Vagina (tissue), 2 donors: ENCODE measurements around the gene DCK. TPM values are rescaled to one million over a fixed set of nuclear protein-coding genes. Genes with fewer than 3 reads are reported as not detected.

Source experiments
- DNase-seq, 2 donors: peaks; one replicate each; pipeline ENCODE4 v3.0.0-alpha.2; 2017; ENCODE audit errors: extremely low spot score in 2 of 2
- H3K27ac ChIP-seq: fragments of 200-600 bp; sonication (generic); one replicate; pipeline ENCODE4 v1.5.1; 2019
- H3K27me3 ChIP-seq: fragments of 200-600 bp; sonication (generic); one replicate; pipeline ENCODE4 v1.5.1; 2019
- H3K36me3 ChIP-seq, 2 donors: fragments of 200-600 bp; sonication (generic); one replicate each; pipeline ENCODE4 v1.5.1; 2017 to 2019
- H3K4me1 ChIP-seq: fragments of 200-600 bp; sonication (generic); one replicate; pipeline ENCODE4 v1.5.1; 2019
- H3K4me3 ChIP-seq, 2 donors: fragments of 200-600 bp; sonication (generic); 1 replicate in 1 of 2; 2 replicates in 1 of 2; pipeline ENCODE4 v1.5.1; 2016 to 2019
- H3K9me3 ChIP-seq: fragments of 200-600 bp; sonication (generic); one replicate; pipeline ENCODE4 v1.5.1; 2019
- POLR2A ChIP-seq, 2 donors: fragments of 450-650 bp; IDR thresholded peaks; one replicate each; pipeline ENCODE4 v1.6.1; 2017; ENCODE audit warnings: antibody characterized with exemption in 2 of 2, mild to moderate bottlenecking in 2 of 2, moderate library complexity in 2 of 2
- POLR2AphosphoS5 ChIP-seq, 2 donors: sonication (generic); formaldehyde crosslinking; IDR thresholded peaks; one replicate each; pipeline ENCODE4 v1.9.0; 2017; ENCODE audit warnings: antibody characterized with exemption in 2 of 2, mild to moderate bottlenecking in 2 of 2, low read depth in 1 of 2; ENCODE audit not compliant: insufficient read depth in 1 of 2
- intact Hi-C: fragments of 100-400 bp; cut with DNase I; formaldehyde crosslinking; loops from one replicate; pipeline ENCODE4 v1.15.1; 2023
- total RNA-seq: library from RNA; depleted of rRNA; stranded (reverse); fragments of >200 nt; gene quantifications from one replicate; pipeline ENCODE4 v1.2.3, GENCODE V29; 2016
- TF ChIP-seq, protein P1 (sequence below), 3 experiments: fragments of 450-650 bp in 2 of 3; fragments of 200-600 bp in 1 of 3; sonication (generic) in 1 of 3; IDR thresholded peaks; one replicate each; pipeline ENCODE4 v1.5.1; 2017 to 2019; ENCODE audit warnings: antibody characterized with exemption in 3 of 3, mild to moderate bottlenecking in 2 of 3, moderate library complexity in 2 of 3

Gene DCK
- total RNA-seq, 1 donor from 2014 or later, result 10.3 TPM

DNA sequence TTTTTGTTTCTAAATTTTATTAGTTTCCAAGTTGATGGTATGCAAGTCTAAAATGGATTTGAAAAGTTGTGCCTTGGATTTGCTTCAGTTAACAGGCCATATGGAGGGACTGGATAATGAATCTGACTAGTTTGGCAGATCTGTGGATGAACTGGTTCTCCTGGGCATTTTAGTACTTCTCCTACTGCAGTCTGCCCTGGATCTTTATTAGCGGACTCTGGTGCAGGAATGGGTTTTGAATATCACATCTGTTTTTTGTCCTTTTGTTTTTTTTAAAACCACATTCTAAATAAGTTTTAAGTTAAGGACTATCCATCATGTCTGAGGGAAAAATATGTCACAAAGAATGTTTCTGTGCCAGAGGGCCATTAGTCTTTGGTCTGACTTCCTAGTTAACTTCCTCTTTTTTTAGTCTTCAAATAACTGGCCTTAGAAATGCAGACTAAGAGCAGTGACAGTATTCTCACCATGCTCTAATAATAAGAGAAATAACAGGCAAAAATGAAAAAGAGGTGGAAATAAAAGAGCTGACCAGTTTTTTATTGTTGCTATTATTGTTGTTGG is 13.9 kb upstream of the DCK start:
- Histone ChIP-seq H3K36me3 (peaks cover 0 to 11% of the 10 kb centered on the region in 2 donors), H3K27ac (no peak overlapping the region), H3K9me3 (no peaks in the 10 kb centered on the region), H3K4me1 (no peaks in the 10 kb centered on the region), H3K4me3 (no peak overlapping the region), H3K27me3 (no peaks in the 10 kb centered on the region)
- TF ChIP-seq POLR2A (IDR thresholded peaks at IDR 0.05) (no peak), POLR2AphosphoS5 (IDR thresholded peaks at IDR 0.05; ENCODE audit: insufficient read depth in 1 of 2, low read depth in 1 of 2) (no peak)
- TF ChIP-seq, protein P1, sequence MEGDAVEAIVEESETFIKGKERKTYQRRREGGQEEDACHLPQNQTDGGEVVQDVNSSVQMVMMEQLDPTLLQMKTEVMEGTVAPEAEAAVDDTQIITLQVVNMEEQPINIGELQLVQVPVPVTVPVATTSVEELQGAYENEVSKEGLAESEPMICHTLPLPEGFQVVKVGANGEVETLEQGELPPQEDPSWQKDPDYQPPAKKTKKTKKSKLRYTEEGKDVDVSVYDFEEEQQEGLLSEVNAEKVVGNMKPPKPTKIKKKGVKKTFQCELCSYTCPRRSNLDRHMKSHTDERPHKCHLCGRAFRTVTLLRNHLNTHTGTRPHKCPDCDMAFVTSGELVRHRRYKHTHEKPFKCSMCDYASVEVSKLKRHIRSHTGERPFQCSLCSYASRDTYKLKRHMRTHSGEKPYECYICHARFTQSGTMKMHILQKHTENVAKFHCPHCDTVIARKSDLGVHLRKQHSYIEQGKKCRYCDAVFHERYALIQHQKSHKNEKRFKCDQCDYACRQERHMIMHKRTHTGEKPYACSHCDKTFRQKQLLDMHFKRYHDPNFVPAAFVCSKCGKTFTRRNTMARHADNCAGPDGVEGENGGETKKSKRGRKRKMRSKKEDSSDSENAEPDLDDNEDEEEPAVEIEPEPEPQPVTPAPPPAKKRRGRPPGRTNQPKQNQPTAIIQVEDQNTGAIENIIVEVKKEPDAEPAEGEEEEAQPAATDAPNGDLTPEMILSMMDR (IDR thresholded peaks at IDR 0.05), result no peak
- intact Hi-C loops, result no loop called here
- DNase-seq, result no peak

DNA sequence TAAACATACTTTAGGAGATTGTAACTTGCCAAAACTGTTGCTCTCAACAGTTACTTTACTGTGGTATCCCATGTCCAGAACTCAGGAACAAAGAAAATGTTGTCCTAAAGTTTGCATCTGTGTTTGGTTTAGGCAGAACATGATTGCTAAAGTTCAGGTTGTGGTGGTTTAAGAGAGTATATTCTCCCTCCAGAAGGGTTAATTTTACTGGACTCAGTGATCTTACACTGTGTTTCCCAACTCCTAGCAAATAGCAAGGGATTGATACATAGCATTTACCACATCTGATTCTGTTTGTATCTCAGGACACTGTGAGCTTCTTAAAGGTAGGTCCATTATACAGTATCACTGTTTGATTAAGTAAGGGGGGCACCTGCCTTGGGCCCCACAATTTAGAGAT is 13.3 kb upstream of the DCK start:
- Histone ChIP-seq H3K27ac (no peak overlapping the region), H3K4me1 (no peaks in the 10 kb centered on the region), H3K27me3 (no peaks in the 10 kb centered on the region), H3K9me3 (no peaks in the 10 kb centered on the region), H3K36me3 (peaks cover 0 to 9% of the 10 kb centered on the region in 2 donors), H3K4me3 (no peak overlapping the region)
- TF ChIP-seq POLR2AphosphoS5 (IDR thresholded peaks at IDR 0.05; ENCODE audit: insufficient read depth in 1 of 2, low read depth in 1 of 2) (no peak), POLR2A (IDR thresholded peaks at IDR 0.05) (no peak)
- TF ChIP-seq, protein P1 (IDR thresholded peaks at IDR 0.05), result no peak
- intact Hi-C loops, result no loop called here
- no peak for DNase-seq

DNA sequence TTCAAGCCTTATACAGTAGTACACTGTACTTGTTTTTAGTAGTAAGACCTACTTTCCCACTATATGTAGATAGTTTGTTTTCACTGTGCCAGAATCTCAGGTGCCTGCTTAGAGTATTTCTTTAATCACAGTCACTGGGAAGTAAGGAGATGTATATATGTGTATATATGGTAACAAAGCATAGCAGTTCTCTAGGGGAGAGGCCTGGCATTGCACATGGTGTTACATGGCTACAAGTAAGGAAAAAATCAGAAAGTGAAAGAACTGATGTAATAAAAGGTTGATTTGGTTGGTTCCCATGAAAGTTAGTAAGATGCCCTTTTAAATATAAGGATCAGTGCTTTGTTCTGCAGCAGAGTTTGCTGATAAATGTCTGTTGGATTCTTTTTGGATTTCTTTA is 9.3 kb upstream of the DCK start:
- no peak overlapping the region for H3K27ac ChIP-seq
- no peak for DNase-seq
- H3K27me3 ChIP-seq, result no peaks in the 10 kb centered on the region
- H3K4me3 ChIP-seq, result no peak overlapping the region
- no peaks in the 10 kb centered on the region for H3K9me3 ChIP-seq
- no peak for TF ChIP-seq POLR2A (IDR thresholded peaks at IDR 0.05)
- no peak for TF ChIP-seq POLR2AphosphoS5 (IDR thresholded peaks at IDR 0.05; ENCODE audit: insufficient read depth in 1 of 2, low read depth in 1 of 2)
- TF ChIP-seq, protein P1 (IDR thresholded peaks at IDR 0.05), result no peak
- no peaks in the 10 kb centered on the region for H3K36me3 ChIP-seq
- H3K4me1 ChIP-seq, result no peaks in the 10 kb centered on the region
- intact Hi-C loops, result no loop called here

DNA sequence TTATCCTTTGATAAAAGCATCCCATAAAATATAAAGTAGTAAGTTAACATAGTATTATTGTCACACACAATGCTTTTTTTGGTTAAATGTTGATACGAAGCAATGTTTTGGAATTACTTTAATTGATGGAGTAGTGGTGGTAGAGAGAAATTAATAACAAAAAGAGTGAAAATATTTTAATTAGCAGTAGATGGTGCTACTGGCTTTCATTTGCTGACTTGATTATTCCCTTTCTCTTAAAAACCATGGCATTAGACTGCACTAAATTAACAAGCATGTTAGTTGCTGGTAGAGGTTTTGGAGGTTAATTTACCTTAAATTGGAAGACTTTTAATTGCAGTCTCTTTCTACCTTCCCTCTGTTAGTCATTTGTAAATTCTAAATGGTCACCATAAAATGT is 8.9 kb upstream of the DCK start:
- Histone ChIP-seq H3K4me3 (no peak overlapping the region), H3K36me3 (no peaks in the 10 kb centered on the region), H3K27ac (no peak overlapping the region), H3K9me3 (no peaks in the 10 kb centered on the region), H3K27me3 (no peaks in the 10 kb centered on the region), H3K4me1 (no peaks in the 10 kb centered on the region)
- DNase-seq, result no peak
- intact Hi-C loops, result no loop called here
- no peak for TF ChIP-seq POLR2AphosphoS5 (IDR thresholded peaks at IDR 0.05; ENCODE audit: insufficient read depth in 1 of 2, low read depth in 1 of 2)
- TF ChIP-seq POLR2A (IDR thresholded peaks at IDR 0.05), result no peak
- TF ChIP-seq, protein P1 (IDR thresholded peaks at IDR 0.05), result no peak

DNA sequence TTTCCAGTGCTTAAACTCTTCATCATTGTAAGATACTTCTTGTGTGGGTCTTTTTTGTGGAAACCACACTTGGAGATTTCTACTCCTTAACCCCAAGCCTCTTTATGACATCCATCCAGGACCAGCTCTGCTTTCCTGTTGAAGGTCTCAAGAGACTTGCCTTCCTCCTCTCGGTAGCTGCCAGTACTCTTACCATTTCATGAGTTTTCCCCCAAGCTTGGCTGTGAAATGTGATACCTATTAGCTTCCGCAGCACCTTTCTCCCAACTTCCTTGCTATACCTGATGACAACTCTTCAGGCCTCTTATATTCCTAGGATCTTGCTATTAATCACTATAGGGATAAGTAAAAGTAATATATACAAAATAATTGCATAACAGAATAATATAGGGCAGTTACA is 1.9 kb upstream of the DCK start:
- Histone ChIP-seq H3K4me1 (peaks cover 34% of the 10 kb centered on the region), H3K9me3 (no peaks in the 10 kb centered on the region), H3K4me3 (no peak overlapping the region), H3K27ac (no peak overlapping the region), H3K27me3 (no peaks in the 10 kb centered on the region), H3K36me3 (no peaks in the 10 kb centered on the region)
- intact Hi-C loops, result loop anchor here (10.0 kb wide), 1 partner anchor 157 kb away; the partner anchor contains the start of gene GRSF1
- TF ChIP-seq POLR2A (IDR thresholded peaks at IDR 0.05) (no peak), POLR2AphosphoS5 (IDR thresholded peaks at IDR 0.05; ENCODE audit: insufficient read depth in 1 of 2, low read depth in 1 of 2) (no peak)
- TF ChIP-seq, protein P1 (IDR thresholded peaks at IDR 0.05), result no peak
- no peak for DNase-seq
